D721Med (cell line): ENCODE data around the gene LNPEP.

ENCODE experiments used
- DNase-seq: peaks from one replicate; pipeline ENCODE4 v3.0.0; 2011; ENCODE audit warnings: low spot score; ENCODE audit not compliant: insufficient read length
- FAIRE-seq: peaks from 2 replicates; lab custom pipeline; 2011; peaks lifted over from hg19 to GRCh38; lab: Jason Lieb, UNC
- TF ChIP-seq, protein P1 (sequence below): IDR thresholded peaks from 2 replicates; pipeline ENCODE4 v1.5.1; 2012; ENCODE audit warnings: mild to moderate bottlenecking, control low read depth; ENCODE audit not compliant: insufficient read depth; ENCODE audit errors: missing control alignments

Gene LNPEP

DNA sequence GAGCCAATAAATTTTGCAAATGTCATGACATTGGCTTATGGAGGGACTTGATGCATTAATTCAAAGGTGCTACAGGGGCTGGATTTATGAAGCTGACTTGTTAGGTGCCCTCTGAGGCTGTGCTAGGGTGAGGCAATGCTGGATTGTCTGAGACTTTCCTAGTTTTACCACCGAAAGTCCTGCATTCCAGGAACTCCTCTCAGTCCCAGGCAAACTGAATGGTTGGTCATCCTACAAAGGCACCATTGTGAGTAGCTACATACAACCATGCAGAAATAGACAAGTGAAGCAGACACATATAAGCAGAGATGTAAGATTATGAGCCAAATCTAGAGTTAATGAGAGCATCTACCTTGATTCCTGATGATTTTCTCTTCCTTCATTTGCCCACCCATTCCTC is 111.2 kb downstream of the LNPEP start:
- TF ChIP-seq, protein P1, sequence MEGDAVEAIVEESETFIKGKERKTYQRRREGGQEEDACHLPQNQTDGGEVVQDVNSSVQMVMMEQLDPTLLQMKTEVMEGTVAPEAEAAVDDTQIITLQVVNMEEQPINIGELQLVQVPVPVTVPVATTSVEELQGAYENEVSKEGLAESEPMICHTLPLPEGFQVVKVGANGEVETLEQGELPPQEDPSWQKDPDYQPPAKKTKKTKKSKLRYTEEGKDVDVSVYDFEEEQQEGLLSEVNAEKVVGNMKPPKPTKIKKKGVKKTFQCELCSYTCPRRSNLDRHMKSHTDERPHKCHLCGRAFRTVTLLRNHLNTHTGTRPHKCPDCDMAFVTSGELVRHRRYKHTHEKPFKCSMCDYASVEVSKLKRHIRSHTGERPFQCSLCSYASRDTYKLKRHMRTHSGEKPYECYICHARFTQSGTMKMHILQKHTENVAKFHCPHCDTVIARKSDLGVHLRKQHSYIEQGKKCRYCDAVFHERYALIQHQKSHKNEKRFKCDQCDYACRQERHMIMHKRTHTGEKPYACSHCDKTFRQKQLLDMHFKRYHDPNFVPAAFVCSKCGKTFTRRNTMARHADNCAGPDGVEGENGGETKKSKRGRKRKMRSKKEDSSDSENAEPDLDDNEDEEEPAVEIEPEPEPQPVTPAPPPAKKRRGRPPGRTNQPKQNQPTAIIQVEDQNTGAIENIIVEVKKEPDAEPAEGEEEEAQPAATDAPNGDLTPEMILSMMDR, result no peak
- no peak for FAIRE-seq
- no peak for DNase-seq

- no peak for DNase-seq
- TF ChIP-seq, protein P1, result no peak
- no peak for FAIRE-seq
Observed at GRCh38 chr5:97049175-97049574, 113.3 kb downstream of the LNPEP start.

DNA sequence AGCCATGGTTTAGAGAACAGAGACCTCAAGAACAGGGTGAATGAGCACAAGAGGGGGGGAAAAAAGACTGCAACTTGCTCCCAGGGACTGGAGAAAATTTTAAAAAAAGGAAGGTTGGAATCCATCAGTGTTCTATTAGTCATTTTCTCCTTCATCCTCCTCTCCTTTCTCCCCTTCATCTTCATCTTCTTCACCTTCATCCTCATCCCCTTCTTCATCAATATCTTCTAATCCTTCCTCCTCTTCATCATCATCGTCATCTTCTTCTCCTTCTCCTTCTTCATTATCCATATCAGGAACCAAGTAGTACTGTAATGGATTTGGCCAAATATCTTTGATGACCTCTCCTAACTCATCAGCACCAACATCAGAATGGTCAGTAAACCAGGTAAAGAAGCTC is 120.4 kb downstream of the LNPEP start:
- FAIRE-seq, result no peak
- no peak for DNase-seq
- TF ChIP-seq, protein P1, result no peak

GRCh38 chr5:97062046-97062445 is 126.2 kb downstream of the LNPEP start:
- DNase-seq (no peak), FAIRE-seq (no peak)
- TF ChIP-seq, protein P1, result no peak

DNA sequence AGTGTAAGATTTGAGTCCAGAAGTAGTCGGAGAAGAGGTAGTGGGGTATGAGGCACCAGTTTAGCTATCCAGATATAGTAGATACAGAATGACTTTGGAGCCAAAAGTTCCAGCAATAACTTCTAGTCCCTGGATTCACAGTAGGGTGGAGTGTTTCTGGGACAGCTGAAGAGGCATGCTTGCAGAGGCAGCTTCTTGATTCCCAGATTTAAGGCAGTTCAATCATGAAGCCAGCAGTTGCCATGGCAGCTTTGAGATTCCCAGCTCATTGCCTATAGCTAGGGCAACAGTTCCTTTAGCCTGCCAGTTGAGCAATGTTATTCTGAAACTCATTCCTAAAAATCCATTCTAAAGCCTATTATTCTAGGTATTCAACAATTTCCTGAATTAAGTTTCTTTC is 127.4 kb downstream of the LNPEP start:
- DNase-seq (no peak), FAIRE-seq (no peak)
- TF ChIP-seq, protein P1, result no peak

DNA sequence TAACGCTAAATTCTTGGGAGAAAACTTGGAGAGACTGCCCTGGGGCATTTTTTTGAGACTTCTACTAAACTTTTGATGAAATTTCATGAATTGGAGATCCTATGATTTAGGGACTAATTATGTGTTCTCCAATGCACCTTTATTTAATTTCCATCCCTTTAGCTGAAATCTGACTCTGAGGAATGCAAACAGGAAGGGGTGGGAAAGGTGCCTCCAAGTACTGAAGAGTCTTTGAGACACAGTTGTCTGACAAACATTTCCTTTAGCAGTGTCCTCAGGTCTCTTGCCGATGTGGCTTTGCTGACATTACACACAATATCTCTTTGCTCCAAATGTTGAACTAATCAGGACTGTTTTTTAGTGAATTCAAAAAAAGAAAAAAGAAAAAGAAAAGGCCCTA is 129.6 kb downstream of the LNPEP start:
- FAIRE-seq, result no peak
- no peak for DNase-seq

DNA sequence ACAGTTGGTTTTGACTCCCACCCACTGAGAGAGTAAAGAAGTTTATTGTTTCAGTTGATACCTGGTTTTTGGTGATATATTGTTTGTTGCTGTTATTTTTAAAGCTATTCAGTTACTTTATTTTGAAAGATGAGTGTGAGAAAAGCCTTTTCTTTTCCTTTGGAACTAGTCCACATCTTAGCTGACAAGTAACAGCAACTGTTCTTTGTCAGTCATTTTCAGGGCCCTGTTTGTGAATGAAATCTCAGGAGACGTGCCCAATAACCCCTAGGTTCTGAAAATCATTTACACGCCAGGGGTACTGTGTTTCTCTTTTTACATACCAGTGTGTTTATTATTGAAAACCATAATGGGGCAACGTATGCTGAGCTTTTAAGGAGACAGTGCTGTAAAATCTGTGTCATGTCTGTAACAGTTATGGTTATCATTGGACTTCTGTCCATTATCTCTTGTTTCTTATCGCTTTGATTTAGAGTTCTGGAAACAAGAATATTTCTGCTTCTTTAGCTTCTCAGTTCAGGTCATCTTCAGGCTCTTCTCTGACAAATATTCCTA is 131.5 kb downstream of the LNPEP start:
- TF ChIP-seq, protein P1, result no peak
- no peak for FAIRE-seq
- no peak for DNase-seq

More for the DNA sequence above, 129.6 kb downstream of the LNPEP start:
- TF ChIP-seq, protein P1, result no peak
